MM.1S (cell line): ENCODE measurements around the gene TRIM73.
A peak's percentile ranks its signal among the peaks of the same experiment; 100 is the strongest.
"Not testable (repeated sequence)": the region's sequence is repeated elsewhere in the genome, so short reads cannot be mapped to it uniquely, and the experiment has no call there.

Source experiments
- DNase-seq: peaks from one replicate; pipeline ENCODE4 v3.0.0-alpha.2; 2015
- H2AFZ ChIP-seq: fragments of 300-600 bp; sonication (generic); 2 replicates; pipeline ENCODE4 v1.6.0; 2016; ENCODE audit warnings: antibody characterized with exemption, low read length
- H3F3A ChIP-seq: fragments of 300-600 bp; sonication (generic); 2 replicates; pipeline ENCODE4 v1.6.1; 2016; ENCODE audit warnings: mild to moderate bottlenecking, antibody characterized with exemption, low read length, moderate library complexity, mixed read lengths; ENCODE audit not compliant: insufficient read depth
- H3K27ac ChIP-seq: fragments of 300-600 bp; sonication (generic); 2 replicates; pipeline ENCODE4 v1.5.1; 2016; ENCODE audit warnings: mild to moderate bottlenecking, low read length
- H3K27me3 ChIP-seq: fragments of 300-600 bp; sonication (generic); replicated peaks from 2 replicates; pipeline ENCODE4 v1.6.0; 2016; ENCODE audit warnings: low read length; ENCODE audit not compliant: insufficient read depth
- H3K36me3 ChIP-seq: fragments of 300-600 bp; sonication (generic); replicated peaks from 2 replicates; pipeline ENCODE4 v1.6.1; 2016; ENCODE audit warnings: mild to moderate bottlenecking, low read length, mixed read lengths; ENCODE audit not compliant: insufficient read depth
- H3K4me1 ChIP-seq: fragments of 300-600 bp; sonication (generic); 2 replicates; pipeline ENCODE4 v1.6.1; 2016; ENCODE audit warnings: low read length, mixed read lengths
- H3K4me2 ChIP-seq: fragments of 300-600 bp; sonication (generic); 2 replicates; pipeline ENCODE4 v1.6.0; 2016; ENCODE audit warnings: low read depth, low read length
- H3K4me3 ChIP-seq: fragments of 300-600 bp; sonication (generic); 2 replicates; pipeline ENCODE4 v1.5.1; 2016; ENCODE audit warnings: low read length, mixed read lengths
- H3K79me2 ChIP-seq: fragments of 300-600 bp; sonication (generic); 2 replicates; pipeline ENCODE4 v1.6.1; 2016; ENCODE audit warnings: mixed run types, low read length, mixed read lengths
- H3K9ac ChIP-seq: fragments of 300-600 bp; sonication (generic); 2 replicates; pipeline ENCODE4 v1.6.1; 2016; ENCODE audit warnings: low read length, mixed read lengths
- H3K9me2 ChIP-seq: fragments of 300-600 bp; sonication (generic); replicated peaks from 2 replicates; pipeline ENCODE4 v1.6.1; 2016; ENCODE audit warnings: mild to moderate bottlenecking, low read length, mixed read lengths; ENCODE audit not compliant: insufficient read depth
- H3K9me3 ChIP-seq: fragments of 300-600 bp; sonication (generic); replicated peaks from 2 replicates; pipeline ENCODE4 v1.6.1; 2016; ENCODE audit warnings: mild to moderate bottlenecking, low read length, mixed read lengths; ENCODE audit not compliant: insufficient read depth
- H4K20me1 ChIP-seq: fragments of 300-600 bp; sonication (generic); 2 replicates; pipeline ENCODE4 v1.6.1; 2016; ENCODE audit warnings: mild to moderate bottlenecking, low read length, moderate library complexity, mixed read lengths; ENCODE audit not compliant: insufficient read depth

Gene TRIM73

DNA sequence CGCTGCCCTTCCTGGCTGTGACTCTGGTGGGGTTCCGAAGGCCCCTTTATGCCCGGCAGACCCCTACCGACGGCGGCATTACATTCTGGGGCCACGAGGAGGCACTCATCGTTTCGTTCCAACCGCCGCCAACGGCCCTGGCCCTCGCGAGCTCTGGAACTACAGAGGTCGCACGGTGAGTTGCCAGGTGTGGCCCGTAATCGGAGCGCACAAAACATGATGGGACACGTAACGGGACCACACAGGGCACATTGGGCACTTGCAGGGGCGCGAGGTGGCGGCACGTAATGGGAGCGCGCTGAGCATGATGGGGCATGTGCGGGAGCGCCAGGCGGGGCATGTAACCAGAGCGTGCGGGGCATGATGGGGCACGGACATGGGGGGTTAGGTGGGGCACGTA is at the start of gene TRIM73:
Gene TRIM73, plus strand, starts transcription at position 301 of the 400 bp plus-strand sequence. CDS start 3,305 bp downstream, outside the sequence.
- not testable (repeated sequence) for H3K4me2 ChIP-seq, H3K9ac ChIP-seq, H3K27me3 ChIP-seq, H3K79me2 ChIP-seq, H2AFZ ChIP-seq, H3K4me1 ChIP-seq, H3K9me2 ChIP-seq, H4K20me1 ChIP-seq, H3K4me3 ChIP-seq, DNase-seq, H3K36me3 ChIP-seq, H3K9me3 ChIP-seq, H3K27ac ChIP-seq, H3F3A ChIP-seq

DNA sequence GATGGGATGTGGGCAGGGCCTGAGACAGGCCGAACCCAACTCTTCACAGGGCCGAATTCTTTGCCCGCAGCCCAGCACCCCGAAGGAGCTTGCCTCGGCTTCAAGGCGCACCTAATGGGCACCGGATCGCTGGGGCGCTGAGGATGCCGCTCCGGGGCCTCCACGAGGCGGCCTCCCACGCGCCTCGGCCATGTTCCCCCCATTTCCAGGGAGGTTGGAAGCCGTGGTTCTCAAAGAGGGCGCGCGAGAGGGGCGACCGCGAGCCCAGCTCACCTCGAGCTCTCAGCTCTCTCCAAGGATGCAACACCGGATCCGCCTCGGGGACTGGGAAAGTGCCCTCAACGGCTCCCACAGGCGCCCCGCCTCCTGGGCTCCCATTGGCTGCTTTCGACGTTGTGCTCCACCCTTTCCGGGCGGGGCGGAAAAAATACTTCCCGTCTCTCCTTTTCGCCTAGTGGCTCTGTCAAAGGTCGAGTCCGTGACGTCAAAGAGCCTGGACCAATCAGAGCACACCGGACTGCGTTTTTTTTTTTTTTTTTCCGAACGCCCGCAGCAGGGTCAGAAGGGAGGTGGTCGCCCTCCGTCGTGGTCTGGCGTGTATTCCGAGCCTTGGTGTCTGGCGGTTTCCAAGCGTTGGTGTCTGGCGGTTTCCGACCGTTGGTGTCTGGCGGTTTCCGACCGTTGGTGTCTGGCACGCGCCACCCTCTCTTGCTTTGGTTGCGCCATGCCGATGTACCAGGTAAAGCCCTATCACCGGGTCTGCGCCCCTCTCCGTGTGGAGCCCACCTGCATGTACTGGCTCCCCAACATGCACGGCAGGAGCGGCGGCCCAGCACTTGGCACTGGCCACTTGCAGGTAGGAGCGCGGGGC is 36.5 kb upstream of the TRIM73 start:
- H3K9me3 ChIP-seq, H3K36me3 ChIP-seq, H3K79me2 ChIP-seq, H3K27me3 ChIP-seq, H2AFZ ChIP-seq, H3K4me2 ChIP-seq, H3F3A ChIP-seq, H3K9me2 ChIP-seq, H3K4me1 ChIP-seq, H4K20me1 ChIP-seq, H3K4me3 ChIP-seq: not testable (repeated sequence)
- Histone ChIP-seq H3K9ac (peak overlapping the region; percentile 43; the same call in 1 of the 2 replicates), H3K27ac (peak overlapping the region; percentile 52; the same call in 1 of the 2 replicates)
- peak; percentile 37 for DNase-seq

DNA sequence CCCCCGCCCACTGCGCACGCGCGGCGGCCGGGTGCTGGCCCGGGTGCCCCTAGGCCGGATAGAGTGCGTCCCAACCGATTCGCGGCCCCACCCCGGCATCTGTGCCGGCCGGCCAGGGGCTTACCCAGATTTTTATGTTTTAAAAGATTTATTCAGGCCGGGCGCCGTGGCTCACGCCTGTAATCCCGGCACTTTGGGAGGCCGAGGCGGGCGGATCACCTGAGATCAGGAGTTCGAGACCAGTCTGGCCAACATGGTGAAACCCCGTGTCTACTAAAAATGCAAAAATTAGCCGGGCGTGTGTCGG is 35.9 kb upstream of the TRIM73 start:
- Histone ChIP-seq H3K27ac (peak overlapping the region; percentile 52; the same call in 1 of the 2 replicates), H3K9ac (peak overlapping the region; percentile 43; the same call in 1 of the 2 replicates)
- H3K4me1 ChIP-seq, H3K4me2 ChIP-seq, H3K9me3 ChIP-seq, H3K27me3 ChIP-seq, H3F3A ChIP-seq, H2AFZ ChIP-seq, H3K9me2 ChIP-seq, DNase-seq, H4K20me1 ChIP-seq, H3K79me2 ChIP-seq, H3K4me3 ChIP-seq, H3K36me3 ChIP-seq: not testable (repeated sequence)

GRCh38 chr7:75364079-75364478 is 31.4 kb upstream of the TRIM73 start:
- not testable (repeated sequence) for H2AFZ ChIP-seq, DNase-seq, H3K9ac ChIP-seq, H3F3A ChIP-seq, H3K27ac ChIP-seq, H4K20me1 ChIP-seq, H3K27me3 ChIP-seq, H3K9me2 ChIP-seq, H3K9me3 ChIP-seq, H3K4me2 ChIP-seq, H3K4me1 ChIP-seq, H3K4me3 ChIP-seq, H3K79me2 ChIP-seq, H3K36me3 ChIP-seq

- not testable (repeated sequence) for DNase-seq, H3K4me1 ChIP-seq, H3K79me2 ChIP-seq, H3K4me3 ChIP-seq, H3K9ac ChIP-seq, H3F3A ChIP-seq, H3K9me2 ChIP-seq, H3K27ac ChIP-seq, H3K4me2 ChIP-seq, H4K20me1 ChIP-seq, H3K9me3 ChIP-seq, H3K36me3 ChIP-seq, H3K27me3 ChIP-seq, H2AFZ ChIP-seq
Observed at GRCh38 chr7:75366643-75367042, 28.8 kb upstream of the TRIM73 start.

DNA sequence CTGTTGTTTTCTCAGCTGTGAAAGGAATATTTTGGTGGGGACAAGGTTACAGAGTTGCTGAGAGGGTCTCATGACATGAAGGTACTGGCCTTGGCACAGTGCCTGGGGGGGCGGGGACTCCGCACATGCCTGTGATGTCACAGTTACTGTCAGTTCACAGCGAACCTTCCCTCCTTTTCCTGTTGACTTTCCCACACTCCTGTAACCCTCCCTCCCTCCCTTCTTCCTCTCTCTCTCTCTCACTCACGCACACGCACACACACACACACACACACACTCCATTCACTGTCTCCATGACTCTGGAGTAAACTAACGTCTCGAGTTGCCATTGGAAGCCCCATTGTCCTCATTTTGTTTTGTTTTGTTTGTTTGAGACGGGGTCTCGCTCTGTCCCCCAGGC is 28.1 kb upstream of the TRIM73 start:
- H3K4me2 ChIP-seq: not testable (repeated sequence)

GRCh38 chr7:75374144-75374518 is 21.3 kb upstream of the TRIM73 start:
- not testable (repeated sequence) for H3K79me2 ChIP-seq, H3K9me2 ChIP-seq, H3K36me3 ChIP-seq, H2AFZ ChIP-seq, H3K27ac ChIP-seq, H3F3A ChIP-seq, H3K9me3 ChIP-seq, H4K20me1 ChIP-seq, H3K27me3 ChIP-seq, DNase-seq, H3K4me2 ChIP-seq, H3K4me3 ChIP-seq, H3K4me1 ChIP-seq, H3K9ac ChIP-seq

More for the DNA sequence above, 28.1 kb upstream of the TRIM73 start:
- not testable (repeated sequence) for H3K27me3 ChIP-seq, H3K4me3 ChIP-seq, H3K36me3 ChIP-seq, H3K9me3 ChIP-seq, H4K20me1 ChIP-seq, H2AFZ ChIP-seq, H3K9ac ChIP-seq, H3K4me1 ChIP-seq, H3K9me2 ChIP-seq, H3K79me2 ChIP-seq, DNase-seq, H3F3A ChIP-seq, H3K27ac ChIP-seq

GRCh38 chr7:75374519-75375317 is 20.7 kb upstream of the TRIM73 start:
- not testable (repeated sequence) for H3K9me3 ChIP-seq, H3K4me2 ChIP-seq, H2AFZ ChIP-seq, H3K27ac ChIP-seq, H3K27me3 ChIP-seq, DNase-seq, H3K36me3 ChIP-seq, H3K4me3 ChIP-seq, H3K4me1 ChIP-seq, H3K9ac ChIP-seq, H3F3A ChIP-seq, H4K20me1 ChIP-seq, H3K9me2 ChIP-seq, H3K79me2 ChIP-seq
